ENCODE results near the gene TM9SF1.

The TM9SF1 gene

GRCh38 chr14:24150567-24150966 lies 44.7 kb downstream of the TM9SF1 start:
- DNase-seq (ENCODE audit: low read depth), result no peak

DNA sequence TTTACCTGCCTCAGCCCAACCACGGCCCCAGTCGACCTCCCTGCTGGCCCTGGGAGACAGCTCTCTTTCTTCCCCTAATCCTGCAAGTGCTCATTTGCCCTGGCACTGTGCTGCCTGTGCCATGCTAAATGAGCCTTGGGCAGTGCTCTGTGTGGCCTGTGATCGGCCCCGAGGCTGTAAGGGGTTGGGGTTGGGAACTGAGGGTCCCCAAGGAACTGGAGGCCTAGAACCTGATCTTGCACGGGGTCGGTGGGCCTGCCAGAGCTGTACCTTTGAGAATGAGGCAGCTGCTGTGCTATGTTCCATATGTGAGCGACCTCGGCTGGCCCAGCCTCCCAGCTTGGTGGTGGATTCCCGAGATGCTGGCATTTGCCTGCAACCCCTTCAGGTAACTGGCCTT lies 45.2 kb downstream of the TM9SF1 start:
- no peak for DNase-seq (ENCODE audit: low read depth)

GRCh38 chr14:24149302-24149969 lies 45.8 kb downstream of the TM9SF1 start:
- no peak for DNase-seq (ENCODE audit: low read depth)

DNA sequence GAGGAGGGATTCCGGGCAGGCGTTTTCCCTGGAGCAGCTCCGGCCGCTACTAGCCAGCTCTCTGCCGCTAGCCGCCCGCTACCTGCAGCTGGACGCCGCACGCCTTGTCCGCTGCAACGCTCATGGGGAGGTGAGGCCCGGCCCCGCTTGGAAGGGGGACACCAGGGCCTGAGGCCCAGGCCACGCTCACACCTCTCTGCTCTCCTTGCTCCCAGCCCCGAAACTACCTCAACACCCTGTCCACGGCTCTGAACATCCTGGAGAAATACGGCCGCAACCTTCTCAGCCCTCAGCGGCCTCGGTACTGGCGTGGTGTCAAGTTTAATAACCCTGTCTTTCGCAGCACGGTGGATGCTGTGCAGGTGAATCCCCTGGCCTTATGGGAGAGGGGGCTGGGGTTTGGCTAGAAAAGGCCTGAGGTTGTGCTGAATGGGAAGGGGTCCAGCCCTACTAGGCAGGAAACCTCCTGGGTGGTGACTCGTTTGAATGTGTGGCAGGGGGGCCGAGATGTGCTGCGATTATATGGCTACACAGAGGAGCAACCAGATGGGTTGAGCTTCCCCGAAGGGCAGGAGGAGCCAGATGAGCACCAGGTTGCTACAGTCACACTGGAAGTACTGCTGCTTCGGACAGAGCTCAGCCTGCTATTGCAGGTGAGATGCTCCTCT lies 47.3 kb downstream of the TM9SF1 start:
- DNase-seq (ENCODE audit: low read depth), result no peak

- DNase-seq (ENCODE audit: low read depth), result peak; percentile 97
Measured at GRCh38 chr14:24146978-24147760, 48.1 kb downstream of the TM9SF1 start, which contains the start of gene RNF31. RNF31 (plus strand) TSS chr14:24147498; CDS start chr14:24147699, 201 bp downstream.

GRCh38 chr14:24146453-24146977 lies 48.7 kb downstream of the TM9SF1 start, which contains the start of gene PSME2:
PSME2 (minus strand) TSS chr14:24146610; CDS start chr14:24146581, 29 bp downstream.
- DNase-seq (ENCODE audit: low read depth), result peak; percentile 96

DNA sequence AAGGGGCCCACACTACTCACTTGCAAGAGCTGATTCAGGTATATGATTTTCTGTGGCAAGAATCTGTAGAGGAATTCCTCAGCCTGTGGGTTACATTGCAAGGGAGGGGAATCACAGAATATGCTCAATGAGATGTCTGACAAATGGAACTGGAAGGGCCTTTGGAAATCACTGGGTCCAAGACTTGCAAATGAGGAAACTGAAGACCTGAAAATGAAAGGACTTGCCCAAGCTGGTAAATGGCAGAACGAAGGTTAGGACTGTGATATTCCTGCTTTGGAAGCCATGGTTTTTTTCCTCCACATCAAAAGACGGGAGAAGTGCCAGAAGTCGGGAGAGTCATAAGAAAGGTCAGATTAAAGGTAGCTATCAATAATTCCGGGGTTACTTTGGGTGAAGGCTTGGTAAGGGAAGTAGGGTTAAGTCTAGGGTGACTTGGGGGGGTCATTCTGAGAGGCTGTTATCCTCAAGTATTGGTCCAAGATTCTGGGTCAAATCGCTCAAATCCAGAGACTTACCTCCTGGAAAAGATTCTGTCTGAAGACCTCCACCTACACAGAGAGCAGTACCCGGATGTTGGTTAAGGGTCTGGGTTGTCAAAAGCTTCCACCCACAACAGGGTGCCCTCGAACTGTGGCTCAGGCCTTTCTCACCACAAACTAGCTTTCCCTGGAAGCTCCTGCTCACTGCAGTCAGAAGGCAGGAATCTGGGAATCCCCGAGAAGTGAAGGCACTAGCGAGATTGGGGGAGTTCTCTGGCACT lies 49.4 kb downstream of the TM9SF1 start:
- peak; percentile 68 for DNase-seq (ENCODE audit: low read depth)

- no peak for DNase-seq (ENCODE audit: low read depth)
Measured at GRCh38 chr14:24145219-24145618, 50.0 kb downstream of the TM9SF1 start.

DNA sequence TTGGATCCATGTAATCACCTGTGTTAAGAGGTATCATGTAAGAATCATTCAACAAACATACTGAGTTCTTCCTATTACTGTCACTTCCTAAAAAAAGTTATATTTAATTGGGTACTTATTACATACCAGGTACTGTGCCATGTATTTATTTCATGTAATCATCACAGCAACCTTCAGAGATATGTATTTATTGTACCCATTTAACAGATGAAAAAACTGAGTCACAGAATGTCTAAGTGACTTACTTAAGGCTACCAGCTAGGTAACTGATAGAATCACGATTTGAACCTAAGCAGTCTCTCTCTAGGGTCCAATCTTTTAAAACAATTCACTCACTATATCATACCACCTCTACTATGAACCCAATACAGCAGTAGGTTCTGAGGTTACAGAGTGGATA lies 50.8 kb downstream of the TM9SF1 start:
- no peak for DNase-seq (ENCODE audit: low read depth)

DNA sequence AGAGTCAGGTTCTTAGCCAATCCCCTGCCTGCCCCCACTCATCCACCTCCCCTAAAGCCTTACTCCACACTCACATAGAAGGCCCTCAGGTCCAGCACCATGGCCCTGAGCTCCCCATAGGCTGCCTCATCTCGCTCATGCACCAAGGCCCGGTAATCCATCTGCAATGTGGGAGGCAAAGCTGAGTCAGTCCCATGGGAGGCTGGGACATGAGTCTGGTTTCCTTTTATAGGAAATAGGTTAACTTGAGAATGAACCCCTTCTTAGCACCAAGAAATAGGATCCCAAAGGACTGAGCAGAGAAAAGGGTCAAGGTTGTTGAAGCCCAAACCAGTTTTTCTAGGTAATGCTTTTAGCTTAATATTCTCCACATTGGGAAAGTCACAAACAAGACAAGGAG lies 51.7 kb downstream of the TM9SF1 start:
- DNase-seq (ENCODE audit: low read depth), result peak; percentile 58

DNA sequence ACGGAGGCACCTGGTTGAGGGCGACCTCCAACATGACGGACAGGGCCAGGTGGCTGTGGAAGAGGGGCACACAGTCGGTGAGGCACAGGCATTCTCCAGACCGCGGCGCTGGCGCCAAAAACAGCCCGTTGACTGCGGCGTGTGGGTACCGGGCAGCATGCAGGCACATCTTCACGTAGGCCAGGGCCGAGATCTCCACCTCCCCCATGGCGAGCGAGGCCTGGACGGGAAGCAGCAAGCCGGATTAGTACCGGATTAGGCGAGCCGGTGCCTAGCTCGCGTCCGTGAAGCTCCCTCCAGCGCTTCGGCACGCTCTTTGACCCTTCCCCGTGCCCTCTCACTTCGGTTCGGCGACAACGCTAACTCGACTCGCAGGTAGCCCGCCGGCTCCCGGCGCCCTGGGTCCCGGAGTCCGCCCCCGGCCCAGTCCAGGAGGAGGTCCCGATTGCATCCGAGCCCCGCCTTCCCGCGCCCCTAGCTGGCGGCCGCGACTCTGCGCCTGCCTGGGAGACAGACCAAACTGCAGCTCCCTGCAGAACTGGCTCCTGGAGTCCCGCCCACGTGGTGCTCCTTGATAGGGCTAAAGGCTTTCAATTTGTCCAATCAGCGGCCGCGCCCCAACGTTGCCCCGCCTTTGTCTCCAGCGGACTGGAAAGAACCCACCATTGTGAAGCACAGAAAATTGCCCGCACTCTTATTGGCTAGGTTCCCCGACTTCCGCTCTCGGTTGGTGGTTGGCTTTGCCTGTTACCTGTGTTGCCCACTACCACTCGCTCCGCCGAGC lies 54.0 kb downstream of the TM9SF1 start, which contains the start of gene EMC9:
EMC9 (minus strand) TSS at position 495 of the 784 bp plus-strand sequence; CDS start at position 208, 287 bp downstream.
- peak; percentile 99 for DNase-seq (ENCODE audit: low read depth)

GRCh38 chr14:24139272-24139934 lies 55.8 kb downstream of the TM9SF1 start:
- DNase-seq (ENCODE audit: low read depth), result no peak
